Measurements from ENCODE around the gene CIDEC.

GRCh38 chr3:9826815-9827573 lies 53.1 kb downstream of the CIDEC start:
- no peak for TF ChIP-seq EP300 (IDR thresholded peaks at IDR 0.05; ENCODE audit: low read depth)
- TF ChIP-seq CTCF (IDR thresholded peaks at IDR 0.05): peak in 3 of 5 experiments; percentile 21 to 33 (median 29)
- no peak for TF ChIP-seq POLR2A (IDR thresholded peaks at IDR 0.05)
- no peak for TF ChIP-seq POLR2AphosphoS5 (IDR thresholded peaks at IDR 0.05)
